H9 (cell line): ENCODE measurements around the gene PRR16. TPM values are rescaled to one million over a fixed set of nuclear protein-coding genes. Genes with fewer than 3 reads are reported as not detected.

ENCODE experiments used
- DNase-seq: peaks from one replicate; pipeline ENCODE4 v3.0.0-alpha.2; 2017
- H2AFZ ChIP-seq: one replicate; pipeline ENCODE4 v1.6.1; 2013; ENCODE audit warnings: mild to moderate bottlenecking, low read length, control low read depth, moderate library complexity
- H2AK5ac ChIP-seq: 2 replicates; pipeline ENCODE4 v1.6.1; 2013; ENCODE audit warnings: low read length, control low read depth, mixed read lengths; ENCODE audit not compliant: insufficient read length
- H2BK120ac ChIP-seq: one replicate; pipeline ENCODE4 v1.6.1; 2013; ENCODE audit warnings: low read depth, mild to moderate bottlenecking, low read length, control low read depth, inconsistent platforms; ENCODE audit not compliant: poor library complexity, severe bottlenecking
- H2BK12ac ChIP-seq: 2 replicates; pipeline ENCODE4 v1.6.1; 2013; ENCODE audit warnings: low read length, control low read depth, mixed read lengths, low read depth; ENCODE audit not compliant: insufficient read length
- H2BK15ac ChIP-seq: 2 replicates; pipeline ENCODE4 v1.6.1; 2013; ENCODE audit warnings: low read depth, low read length, control low read depth
- H2BK20ac ChIP-seq: one replicate; pipeline ENCODE4 v1.6.1; 2013; ENCODE audit warnings: low read depth, mild to moderate bottlenecking, low read length, control low read depth, inconsistent platforms; ENCODE audit not compliant: poor library complexity, severe bottlenecking
- H2BK5ac ChIP-seq: 2 replicates; pipeline ENCODE4 v1.6.1; 2013; ENCODE audit warnings: low read length, control low read depth, mixed read lengths; ENCODE audit not compliant: insufficient read length
- H3K14ac ChIP-seq: 2 replicates; pipeline ENCODE4 v1.6.1; 2013; ENCODE audit warnings: low read length, control low read depth; ENCODE audit not compliant: insufficient read depth
- H3K18ac ChIP-seq: 2 replicates; pipeline ENCODE4 v1.6.1; 2013; ENCODE audit warnings: low read depth, mild to moderate bottlenecking, mixed read lengths, low read length, control low read depth; ENCODE audit not compliant: insufficient read length
- H3K23ac ChIP-seq: 2 replicates; pipeline ENCODE4 v1.6.1; 2013; ENCODE audit warnings: low read length, control low read depth, mixed read lengths, low read depth; ENCODE audit not compliant: insufficient read length
- H3K23me2 ChIP-seq: 2 replicates; pipeline ENCODE4 v1.6.1; 2013; ENCODE audit warnings: low read depth, mild to moderate bottlenecking, mixed read lengths, low read length, control low read depth; ENCODE audit not compliant: insufficient read length, poor library complexity, severe bottlenecking
- H3K27ac ChIP-seq: 2 replicates; pipeline ENCODE4 v1.5.1; 2013; ENCODE audit warnings: low read length, control low read depth, mixed read lengths, low read depth; ENCODE audit not compliant: insufficient read length
- H3K27me3 ChIP-seq: 2 replicates; pipeline ENCODE4 v1.6.1; 2013; ENCODE audit warnings: low read length, control low read depth, inconsistent platforms; ENCODE audit not compliant: insufficient read depth
- H3K4ac ChIP-seq: 2 replicates; pipeline ENCODE4 v1.6.1; 2013; ENCODE audit warnings: low read depth, mild to moderate bottlenecking, control low read depth, inconsistent platforms, low read length, moderate library complexity
- H3K4me1 ChIP-seq: 2 replicates; pipeline ENCODE4 v1.6.1; 2013; ENCODE audit warnings: low read length, control low read depth, inconsistent platforms; ENCODE audit not compliant: insufficient read depth
- H3K4me2 ChIP-seq: 2 replicates; pipeline ENCODE4 v1.6.1; 2013; ENCODE audit warnings: low read length, control low read depth, mixed read lengths; ENCODE audit not compliant: insufficient read length, insufficient read depth
- H3K56ac ChIP-seq: 2 replicates; pipeline ENCODE4 v1.6.1; 2013; ENCODE audit warnings: low read depth, mild to moderate bottlenecking, mixed read lengths, low read length, control low read depth; ENCODE audit not compliant: insufficient read length
- H3K79me1 ChIP-seq: 2 replicates; pipeline ENCODE4 v1.6.1; 2013; ENCODE audit warnings: low read depth, mild to moderate bottlenecking, moderate library complexity, low read length, control low read depth, inconsistent platforms; ENCODE audit not compliant: insufficient read depth, poor library complexity, severe bottlenecking
- H3K79me2 ChIP-seq: 2 replicates; pipeline ENCODE4 v1.6.1; 2013; ENCODE audit warnings: low read length, control low read depth, inconsistent platforms; ENCODE audit not compliant: insufficient read depth
- H3K9ac ChIP-seq: 2 replicates; pipeline ENCODE4 v1.6.1; 2013; ENCODE audit warnings: low read length, control low read depth, mixed read lengths; ENCODE audit not compliant: insufficient read length; ENCODE audit errors: extremely low read depth
- H3K9me3 ChIP-seq: one replicate; pipeline ENCODE4 v1.6.1; 2013; ENCODE audit warnings: low read depth, low read length, inconsistent platforms; ENCODE audit not compliant: control insufficient read depth
- H3T11ph ChIP-seq: one replicate; pipeline ENCODE4 v1.6.1; 2013; ENCODE audit warnings: mild to moderate bottlenecking, low read length, control low read depth, inconsistent platforms
- H4K20me1 ChIP-seq: one replicate; pipeline ENCODE4 v1.6.1; 2013; ENCODE audit not compliant: control insufficient read depth, insufficient read length, insufficient read depth
- H4K5ac ChIP-seq: 2 replicates; pipeline ENCODE4 v1.6.1; 2013; ENCODE audit warnings: low read depth, mild to moderate bottlenecking, mixed read lengths, low read length, control low read depth; ENCODE audit not compliant: insufficient read length
- H4K8ac ChIP-seq: replicated peaks from 2 replicates; pipeline ENCODE4 v1.6.1; 2013; ENCODE audit warnings: low read length, control low read depth, mixed read lengths, low read depth; ENCODE audit not compliant: insufficient read length
- H4K91ac ChIP-seq: 2 replicates; pipeline ENCODE4 v1.6.1; 2013; ENCODE audit warnings: low read depth, mild to moderate bottlenecking, moderate library complexity, mixed read lengths, low read length, control low read depth; ENCODE audit not compliant: insufficient read length
- H3K27ac Mint-ChIP-seq, 3 experiments: 2 replicates in 2 of 3; 3 replicates in 1 of 3; pipeline ENCODE4 v1.8.0; 2020 to 2021; ENCODE audit warnings: mixed read lengths in 3 of 3, mild to moderate bottlenecking in 1 of 3, moderate library complexity in 1 of 3
- H3K27me3 Mint-ChIP-seq: 2 replicates; pipeline ENCODE4 v1.8.0; 2021; ENCODE audit warnings: low read depth, mild to moderate bottlenecking, moderate library complexity, mixed read lengths
- H3K36me3 Mint-ChIP-seq, 3 experiments: 2 replicates in 2 of 3; 3 replicates in 1 of 3; pipeline ENCODE4 v1.8.0; 2020 to 2021; ENCODE audit warnings: low read depth in 3 of 3, mixed read lengths in 3 of 3; ENCODE audit not compliant: insufficient read depth in 1 of 3
- H3K4me1 Mint-ChIP-seq, 2 experiments: 2 replicates each; pipeline ENCODE4 v1.8.0; 2020; ENCODE audit warnings: mixed read lengths in 2 of 2
- H3K4me3 Mint-ChIP-seq, 2 experiments: 2 replicates in 1 of 2; 3 replicates in 1 of 2; pipeline ENCODE4 v1.8.0; 2020 to 2021; ENCODE audit warnings: mild to moderate bottlenecking in 2 of 2, mixed read lengths in 2 of 2, moderate library complexity in 1 of 2
- H3K9me3 Mint-ChIP-seq, 2 experiments: 2 replicates in 1 of 2; 3 replicates in 1 of 2; pipeline ENCODE4 v1.8.0; 2020; ENCODE audit warnings: mild to moderate bottlenecking in 2 of 2, mixed read lengths in 2 of 2, moderate library complexity in 1 of 2
- CTCF ChIP-seq: fragments of 200-600 bp; sonication (generic); conservative IDR thresholded peaks from 3 replicates; pipeline ENCODE4 v1.8.0; 2021; ENCODE audit warnings: antibody characterized with exemption, mild to moderate bottlenecking
- WGBS: extraction: QIAGEN DNeasy Blood & Tissue Kit; methylation state at CpG from one replicate; pipeline ENCODE4 v1.1.7; 2013; ENCODE audit warnings: missing lambda C conversion rate, low lambda C conversion rate, mixed read lengths; ENCODE audit not compliant: insufficient read length; ENCODE audit errors: extremely low coverage; 5-methylcytosine and 5-hydroxymethylcytosine counted together
- total RNA-seq: library from RNA; stranded (reverse); gene quantifications from 2 replicates; pipeline ENCODE4 v1.2.1, GENCODE V29; 2021

Gene PRR16
- total RNA-seq, 1 experiment from 2014 or later: 0.13 TPM

- Histone ChIP-seq H3K27ac (no peak overlapping the region), H2BK120ac (no peak overlapping the region), H4K8ac (no peak overlapping the region), H3K23me2 (no peaks in the 10 kb centered on the region), H3K4me1 (peaks cover 4% of the 10 kb centered on the region; the same call in 1 of the 2 replicates), H3K4ac (no peak overlapping the region), H3K56ac (no peak overlapping the region), H4K5ac (no peak overlapping the region), H3K14ac (no peak overlapping the region), H2AK5ac (no peak overlapping the region), H2BK15ac (no peak overlapping the region), H3K9me3 (no peaks in the 10 kb centered on the region), H3K23ac (no peak overlapping the region), H3K18ac (no peak overlapping the region), H2BK5ac (no peak overlapping the region), H2AFZ (no peak overlapping the region), H3K79me1 (no peaks in the 10 kb centered on the region), H2BK20ac (no peak overlapping the region), H4K20me1 (no peaks in the 10 kb centered on the region), H2BK12ac (no peak overlapping the region), H3K79me2 (no peaks in the 10 kb centered on the region), H3K4me2 (no peak overlapping the region), H3T11ph (no peak overlapping the region), H4K91ac (no peak overlapping the region), H3K27me3 (no peaks in the 10 kb centered on the region), H3K9ac (no peak overlapping the region)
- Mint-ChIP-seq H3K27ac (no peak overlapping the region), H3K36me3 (peaks cover 0 to 3% (median 2%) of the 10 kb centered on the region in 3 experiments; a peak in 2 of 7 replicates), H3K4me3 (no peak overlapping the region), H3K27me3 (no peaks in the 10 kb centered on the region), H3K9me3 (peaks cover 0 to 2% of the 10 kb centered on the region in 2 experiments; a peak in 1 of 5 replicates), H3K4me1 (peaks cover 13 to 19% of the 10 kb centered on the region in 2 experiments)
- no peak for TF ChIP-seq CTCF
- no peak for DNase-seq
- no CpG with 5 or more reads among the region's 1 CpG for WGBS
These were observed 39.2 kb downstream of the PRR16 start for GRCh38 chr5:120503341-120503740.
